Ovary (tissue), 3 donors: Measurements from ENCODE around the gene SLC41A3.

Experiments
- EP300 ChIP-seq: sonication (generic); formaldehyde crosslinking; IDR thresholded peaks from one replicate; pipeline ENCODE4 v1.6.1; 2017; ENCODE audit warnings: antibody characterized with exemption
- POLR2A ChIP-seq: fragments of 450-650 bp; IDR thresholded peaks from one replicate; pipeline ENCODE4 v1.6.1; 2017; ENCODE audit warnings: antibody characterized with exemption, mild to moderate bottlenecking, moderate library complexity
- TF ChIP-seq, protein P1 (sequence below), 3 donors: fragments of 450-650 bp in 2 of 3; fragments of 200-600 bp in 1 of 3; IDR thresholded peaks; one replicate each; pipeline versions ENCODE4 v1.5.1 to v1.8.0; 2016 to 2022; ENCODE audit warnings: antibody characterized with exemption in 3 of 3, mild to moderate bottlenecking in 1 of 3
- donor health status: DM: no; HTN: no; CAD: no.

DNA sequence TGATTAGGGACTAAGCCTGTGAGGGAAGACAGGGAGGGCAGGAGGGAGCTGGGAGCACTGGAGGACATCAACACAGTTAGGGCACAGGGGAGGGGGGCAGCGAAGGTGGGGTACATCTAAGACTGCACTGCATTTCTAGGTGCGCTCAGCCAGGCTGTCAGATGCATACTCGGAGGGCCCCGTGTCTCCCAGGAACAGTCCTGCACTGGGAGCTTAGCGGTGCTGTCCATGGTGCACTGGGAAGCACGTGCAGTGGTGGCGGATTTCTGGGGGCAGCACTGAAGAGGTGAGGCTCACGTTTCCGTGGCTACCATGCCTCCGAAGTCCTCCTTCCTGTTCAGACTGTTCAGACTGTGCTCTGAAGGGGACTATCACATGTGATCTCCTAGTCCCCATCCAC is 60.5 kb downstream of the SLC41A3 start:
- TF ChIP-seq, protein P1, sequence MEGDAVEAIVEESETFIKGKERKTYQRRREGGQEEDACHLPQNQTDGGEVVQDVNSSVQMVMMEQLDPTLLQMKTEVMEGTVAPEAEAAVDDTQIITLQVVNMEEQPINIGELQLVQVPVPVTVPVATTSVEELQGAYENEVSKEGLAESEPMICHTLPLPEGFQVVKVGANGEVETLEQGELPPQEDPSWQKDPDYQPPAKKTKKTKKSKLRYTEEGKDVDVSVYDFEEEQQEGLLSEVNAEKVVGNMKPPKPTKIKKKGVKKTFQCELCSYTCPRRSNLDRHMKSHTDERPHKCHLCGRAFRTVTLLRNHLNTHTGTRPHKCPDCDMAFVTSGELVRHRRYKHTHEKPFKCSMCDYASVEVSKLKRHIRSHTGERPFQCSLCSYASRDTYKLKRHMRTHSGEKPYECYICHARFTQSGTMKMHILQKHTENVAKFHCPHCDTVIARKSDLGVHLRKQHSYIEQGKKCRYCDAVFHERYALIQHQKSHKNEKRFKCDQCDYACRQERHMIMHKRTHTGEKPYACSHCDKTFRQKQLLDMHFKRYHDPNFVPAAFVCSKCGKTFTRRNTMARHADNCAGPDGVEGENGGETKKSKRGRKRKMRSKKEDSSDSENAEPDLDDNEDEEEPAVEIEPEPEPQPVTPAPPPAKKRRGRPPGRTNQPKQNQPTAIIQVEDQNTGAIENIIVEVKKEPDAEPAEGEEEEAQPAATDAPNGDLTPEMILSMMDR (IDR thresholded peaks at IDR 0.05): no peak
- TF ChIP-seq EP300 (no peak), POLR2A (no peak)
